Measurements from ENCODE around the gene GLTPD2. TPM values are rescaled to one million over a fixed set of nuclear protein-coding genes. Genes with fewer than 3 reads are reported as not detected.

Gene GLTPD2
- total and polyA plus RNA-seq, 2 experiments from 2014 or later = 0.50 to 2.2 TPM

- no peak overlapping the region for H2AFZ ChIP-seq
- H3K4me1 ChIP-seq (ENCODE audit: insufficient read depth) = no peaks in the 10 kb centered on the region
- H3F3A ChIP-seq (ENCODE audit: insufficient read depth) = no peaks in the 10 kb centered on the region
- WGBS, 2 experiments (ENCODE audit: low coverage in 1 of 2, low lambda C conversion rate in 2 of 2, missing lambda C conversion rate in 2 of 2) = 90 to 94% methylated on average over 12 of the region's 12 CpGs
- no peaks in the 10 kb centered on the region for H3K9me2 ChIP-seq (ENCODE audit: insufficient read depth)
- no peaks in the 10 kb centered on the region for H3K27me3 ChIP-seq (replicated peaks; ENCODE audit: insufficient read depth)
- H3K9me3 ChIP-seq (ENCODE audit: low read depth) = no peaks in the 10 kb centered on the region
- in situ Hi-C loops (cut with MboI) = no loop called here
- no peak overlapping the region for H3K4me3 ChIP-seq
- DNase-seq = no peak
- no peaks in the 10 kb centered on the region for H3K79me2 ChIP-seq (ENCODE audit: insufficient read depth)
- H3K4me2 ChIP-seq (ENCODE audit: unreplicated experiment) = no peak overlapping the region
- no peak overlapping the region for H3K9ac ChIP-seq
- no peaks in the 10 kb centered on the region for H3K36me3 ChIP-seq (ENCODE audit: low read depth)
- no peak for TF ChIP-seq EZH2phosphoT487 (IDR thresholded peaks at IDR 0.05; ENCODE audit: insufficient read depth, low read depth)
- no peak for TF ChIP-seq EZH2 (IDR thresholded peaks at IDR 0.05; ENCODE audit: insufficient read depth, poor library complexity, severe bottlenecking)
- no peak overlapping the region for H3K27ac ChIP-seq
- no peaks in the 10 kb centered on the region for H4K20me1 ChIP-seq (ENCODE audit: insufficient read depth)
These were observed 22.7 kb downstream of the GLTPD2 start for GRCh38 chr17:4811471-4811870.

GRCh38 chr17:4812690-4813089, 23.9 kb downstream of the GLTPD2 start:
- in situ Hi-C loops (cut with MboI) = no loop called here
- no peaks in the 10 kb centered on the region for H3K36me3 ChIP-seq (ENCODE audit: low read depth)
- 93% methylated on average over 7 of the region's 7 CpGs for WGBS, 2 experiments (ENCODE audit: low coverage in 1 of 2, low lambda C conversion rate in 2 of 2, missing lambda C conversion rate in 2 of 2)

GRCh38 chr17:4815043-4815675, 26.4 kb downstream of the GLTPD2 start:
- Histone ChIP-seq H3K27me3 (replicated peaks; ENCODE audit: insufficient read depth) (no peaks in the 10 kb centered on the region), H3K4me3 (no peak overlapping the region), H4K20me1 (ENCODE audit: insufficient read depth) (no peaks in the 10 kb centered on the region), H3K79me2 (ENCODE audit: insufficient read depth) (no peaks in the 10 kb centered on the region), H3K9ac (no peak overlapping the region), H3K4me1 (ENCODE audit: insufficient read depth) (no peaks in the 10 kb centered on the region), H3K36me3 (ENCODE audit: low read depth) (no peaks in the 10 kb centered on the region), H3K4me2 (ENCODE audit: unreplicated experiment) (no peak overlapping the region), H3K27ac (no peak overlapping the region), H3K9me2 (ENCODE audit: insufficient read depth) (no peaks in the 10 kb centered on the region), H3F3A (ENCODE audit: insufficient read depth) (no peaks in the 10 kb centered on the region), H3K9me3 (ENCODE audit: low read depth) (no peaks in the 10 kb centered on the region), H2AFZ (no peak overlapping the region)
- TF ChIP-seq EZH2phosphoT487 (IDR thresholded peaks at IDR 0.05; ENCODE audit: insufficient read depth, low read depth) (no peak), EZH2 (IDR thresholded peaks at IDR 0.05; ENCODE audit: insufficient read depth, poor library complexity, severe bottlenecking) (no peak)
- WGBS, 2 experiments (ENCODE audit: low coverage in 1 of 2, low lambda C conversion rate in 2 of 2, missing lambda C conversion rate in 2 of 2) = 86 to 87% methylated on average over 7 of the region's 7 CpGs
- peak; percentile 15 for DNase-seq
- in situ Hi-C loops (cut with MboI) = no loop called here

More at GRCh38 chr17:4812690-4813089, 23.9 kb downstream of the GLTPD2 start:
- no peak for DNase-seq
- H3K9me3 ChIP-seq (ENCODE audit: low read depth) = no peaks in the 10 kb centered on the region
- no peak overlapping the region for H3K9ac ChIP-seq
- no peaks in the 10 kb centered on the region for H3F3A ChIP-seq (ENCODE audit: insufficient read depth)
- no peaks in the 10 kb centered on the region for H3K4me1 ChIP-seq (ENCODE audit: insufficient read depth)
- H3K4me3 ChIP-seq = no peak overlapping the region
- H3K27me3 ChIP-seq (replicated peaks; ENCODE audit: insufficient read depth) = no peaks in the 10 kb centered on the region
- H3K79me2 ChIP-seq (ENCODE audit: insufficient read depth) = no peaks in the 10 kb centered on the region
- H3K4me2 ChIP-seq (ENCODE audit: unreplicated experiment) = no peak overlapping the region
- H2AFZ ChIP-seq = no peak overlapping the region
- H3K9me2 ChIP-seq (ENCODE audit: insufficient read depth) = no peaks in the 10 kb centered on the region
- TF ChIP-seq EZH2phosphoT487 (IDR thresholded peaks at IDR 0.05; ENCODE audit: insufficient read depth, low read depth) (no peak), EZH2 (IDR thresholded peaks at IDR 0.05; ENCODE audit: insufficient read depth, poor library complexity, severe bottlenecking) (no peak)
- H4K20me1 ChIP-seq (ENCODE audit: insufficient read depth) = no peaks in the 10 kb centered on the region
- H3K27ac ChIP-seq = no peak overlapping the region

- Histone ChIP-seq H3K9ac (no peak overlapping the region), H3K79me2 (ENCODE audit: insufficient read depth) (no peaks in the 10 kb centered on the region), H3K9me3 (ENCODE audit: low read depth) (no peaks in the 10 kb centered on the region), H3K9me2 (ENCODE audit: insufficient read depth) (no peaks in the 10 kb centered on the region), H3F3A (ENCODE audit: insufficient read depth) (no peaks in the 10 kb centered on the region), H3K36me3 (ENCODE audit: low read depth) (no peaks in the 10 kb centered on the region), H3K4me1 (ENCODE audit: insufficient read depth) (no peaks in the 10 kb centered on the region), H3K27ac (no peak overlapping the region), H4K20me1 (ENCODE audit: insufficient read depth) (no peaks in the 10 kb centered on the region), H3K4me3 (no peak overlapping the region), H3K4me2 (ENCODE audit: unreplicated experiment) (no peak overlapping the region), H2AFZ (no peak overlapping the region), H3K27me3 (replicated peaks; ENCODE audit: insufficient read depth) (no peaks in the 10 kb centered on the region)
- 91 to 93% methylated on average over 10 to 13 of the region's 13 CpGs for WGBS, 2 experiments (ENCODE audit: low coverage in 1 of 2, low lambda C conversion rate in 2 of 2, missing lambda C conversion rate in 2 of 2)
- no peak for TF ChIP-seq EZH2phosphoT487 (IDR thresholded peaks at IDR 0.05; ENCODE audit: insufficient read depth, low read depth)
- no peak for TF ChIP-seq EZH2 (IDR thresholded peaks at IDR 0.05; ENCODE audit: insufficient read depth, poor library complexity, severe bottlenecking)
- in situ Hi-C loops (cut with MboI) = no loop called here
- no peak for DNase-seq
These were observed 28.1 kb downstream of the GLTPD2 start for GRCh38 chr17:4816826-4817225.

Measured in GM23248 (cell line).